NCI-H2196 treated with DMSO at 0.1 percent for 48 hours (cell line): ENCODE results near the gene ID2.
"Not testable (repeated sequence)": the region's sequence is repeated elsewhere in the genome, so short reads cannot be mapped to it uniquely, and the experiment has no call there.

ENCODE experiments used
- DNase-seq: peaks from one replicate; lab custom pipeline; 2025; ENCODE audit not compliant: unreplicated experiment; lab: John Stamatoyannopoulos, UW

Gene ID2

DNA sequence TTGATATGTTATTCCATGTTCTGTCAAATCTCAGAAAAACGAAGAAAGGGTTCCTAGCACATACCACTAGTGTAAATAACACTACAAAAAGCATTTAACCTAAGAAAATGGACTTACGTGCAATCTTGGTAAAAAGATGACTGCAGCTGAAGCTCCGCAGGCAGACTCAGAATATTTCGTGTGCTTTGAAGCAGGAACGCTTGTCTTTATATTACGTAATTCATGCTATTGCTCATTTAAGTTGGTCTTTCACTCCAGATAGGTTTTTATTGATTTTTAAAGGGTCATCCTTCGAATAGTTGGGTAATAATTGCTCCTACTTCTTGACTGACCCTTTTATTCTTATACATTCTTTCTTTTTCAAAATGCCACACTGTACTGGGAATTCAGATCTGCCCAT, 44.0 kb downstream of the ID2 start:
- DNase-seq = no peak

DNA sequence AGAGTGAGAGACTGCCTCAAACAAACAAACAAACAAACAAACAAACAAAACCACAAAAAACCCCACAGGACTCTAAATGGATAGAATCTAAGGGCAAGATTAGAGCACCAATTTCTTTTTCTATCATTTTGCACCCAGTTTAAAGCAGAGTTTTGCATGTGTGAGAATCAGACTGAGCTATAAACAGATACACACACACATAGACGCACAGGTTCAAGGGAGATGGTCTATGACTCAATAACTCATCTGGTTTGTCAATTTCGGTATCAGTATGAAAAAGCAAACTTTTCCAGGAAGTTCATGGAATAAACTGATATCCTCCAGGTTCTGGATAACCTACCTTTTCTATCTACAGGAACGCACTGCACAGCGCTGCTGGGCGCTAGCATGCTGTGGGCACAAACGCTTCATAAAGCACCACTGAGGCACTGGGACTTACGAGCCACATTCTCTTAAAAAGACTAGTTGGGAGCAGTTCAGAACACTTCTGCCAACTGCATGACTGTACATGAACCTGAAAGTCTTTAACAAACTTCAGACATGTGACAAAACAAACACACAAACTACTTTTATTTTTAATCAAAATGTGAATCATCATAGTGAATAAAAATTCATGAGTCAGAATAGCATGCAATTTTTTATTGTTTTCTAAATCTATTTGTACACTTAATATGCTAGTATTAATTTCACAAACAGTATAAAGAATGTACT, 46.6 kb downstream of the ID2 start:
- DNase-seq = no peak

DNA sequence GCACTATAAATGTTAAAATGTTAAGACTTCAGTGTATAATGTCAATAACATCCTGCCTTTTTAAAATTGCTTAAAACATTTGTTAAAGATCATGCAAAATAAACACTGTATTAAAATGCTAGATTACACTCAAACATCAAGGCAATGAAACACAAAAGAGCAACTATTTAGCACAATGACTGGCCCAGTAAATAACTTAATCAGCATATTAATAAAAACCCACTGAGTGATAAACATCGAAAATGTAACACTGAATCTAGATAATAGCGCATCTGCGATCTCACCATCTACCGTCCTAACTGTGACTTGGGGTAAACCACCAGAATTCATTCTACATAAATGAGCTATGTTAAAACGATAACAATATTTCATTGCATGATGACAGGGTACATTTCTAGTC, 47.2 kb downstream of the ID2 start:
- DNase-seq = not testable (repeated sequence)

DNA sequence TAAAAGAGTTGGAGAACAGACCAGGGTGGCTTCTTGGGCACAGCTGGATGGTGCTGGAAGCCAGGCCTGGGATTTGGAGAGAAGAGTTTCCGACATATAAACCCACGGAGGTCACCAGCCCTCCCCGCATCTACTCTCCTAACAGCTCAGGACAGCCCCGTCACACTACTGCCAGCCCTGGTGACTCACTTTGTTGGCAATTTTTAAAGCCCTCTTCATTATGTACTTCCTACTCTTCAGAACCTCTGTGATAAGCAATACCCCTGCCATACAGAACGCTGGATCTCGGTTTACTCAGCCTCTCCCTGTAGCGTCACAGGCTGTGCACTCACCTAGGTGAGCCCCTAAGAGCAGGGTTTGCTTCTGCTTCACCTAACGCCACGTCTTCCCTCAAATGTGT, 48.1 kb downstream of the ID2 start:
- no peak for DNase-seq

DNA sequence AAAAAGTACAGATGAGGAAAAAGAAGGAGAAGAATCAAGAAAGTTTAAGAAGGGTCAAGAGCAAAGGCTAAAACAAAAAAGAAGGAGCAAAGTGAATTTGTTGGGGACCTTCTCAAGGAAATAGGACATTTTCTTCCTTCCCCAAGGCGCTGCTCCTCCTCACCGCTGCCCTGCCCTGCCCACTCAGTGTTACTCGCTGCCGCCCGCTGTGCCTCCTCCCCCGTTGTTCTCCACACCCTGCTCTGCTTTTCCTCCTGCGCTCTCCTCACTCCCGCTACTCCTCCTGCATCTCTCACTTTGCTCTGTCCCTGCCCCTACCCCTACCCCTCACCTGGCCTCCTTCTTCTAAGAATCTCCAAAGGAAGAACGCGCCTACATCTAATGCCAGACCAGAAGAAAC, 50.7 kb downstream of the ID2 start:
- no peak for DNase-seq
